ENCODE measurements around the gene ACTN1.

Gene ACTN1

GRCh38 chr14:68924186-68925158, 54.6 kb downstream of the ACTN1 start:
- H3K9me3 Mint-ChIP-seq: peaks cover 15% of the 10 kb centered on the region
- DNase-seq (ENCODE audit: low spot score): no peak
- peaks cover 30% of the 10 kb centered on the region for H3K4me1 Mint-ChIP-seq (ENCODE audit: low read depth)
- H3K4me3 Mint-ChIP-seq: no peak overlapping the region
- peaks cover 28% of the 10 kb centered on the region for H3K36me3 Mint-ChIP-seq (ENCODE audit: low read depth)
- no peak overlapping the region for H3K27ac Mint-ChIP-seq
- no peaks in the 10 kb centered on the region for H3K27me3 Mint-ChIP-seq (ENCODE audit: low read depth)

DNA sequence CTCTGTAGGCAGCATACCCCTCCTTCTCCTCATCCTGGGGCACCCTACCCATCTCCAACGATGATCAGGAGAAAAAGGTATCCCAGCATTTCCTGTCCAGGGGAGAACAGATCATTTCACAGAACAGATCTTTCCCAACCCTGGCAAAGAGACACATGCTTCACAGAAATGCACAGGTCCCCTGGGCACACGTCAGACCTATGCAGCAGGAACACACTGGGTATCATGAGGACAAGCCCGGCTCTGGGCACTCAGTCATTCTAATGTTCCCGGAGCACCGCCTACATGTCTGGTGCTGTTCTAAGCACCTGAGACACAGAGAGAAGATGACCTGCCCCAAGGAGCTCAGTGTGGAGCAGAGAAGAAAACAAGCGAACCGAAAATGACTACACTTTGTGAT, 56.2 kb downstream of the ACTN1 start:
- H3K4me3 Mint-ChIP-seq: no peak overlapping the region

DNA sequence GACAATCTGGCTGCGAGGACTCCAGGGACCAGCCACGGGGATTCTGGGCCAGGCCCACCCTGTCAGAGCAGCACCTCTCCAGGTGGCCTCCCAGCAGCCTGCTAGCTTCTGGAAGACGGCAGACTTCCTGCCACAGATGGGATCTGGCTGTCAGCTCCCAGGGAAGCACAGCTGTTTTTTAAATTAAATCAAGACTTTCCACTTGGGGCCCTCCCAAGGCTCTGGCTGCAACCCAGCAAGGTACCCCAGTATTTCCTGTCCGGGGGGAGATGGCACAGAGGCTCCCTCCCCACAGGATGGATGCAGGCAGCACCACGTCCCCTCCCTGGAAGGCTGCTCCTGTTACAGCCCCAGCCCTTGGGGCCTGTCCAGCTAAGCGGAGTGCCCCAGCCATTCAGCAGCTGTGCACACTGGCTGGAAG, 56.9 kb downstream of the ACTN1 start:
- Mint-ChIP-seq H3K9me3 (peaks cover 14% of the 10 kb centered on the region), H3K27me3 (ENCODE audit: low read depth) (no peaks in the 10 kb centered on the region), H3K36me3 (ENCODE audit: low read depth) (peaks cover 40% of the 10 kb centered on the region), H3K4me1 (ENCODE audit: low read depth) (peaks cover 15% of the 10 kb centered on the region), H3K27ac (no peak overlapping the region), H3K4me3 (no peak overlapping the region)
- DNase-seq (ENCODE audit: low spot score): no peak

More for the DNA sequence above, 56.2 kb downstream of the ACTN1 start:
- Mint-ChIP-seq H3K36me3 (ENCODE audit: low read depth) (peaks cover 35% of the 10 kb centered on the region), H3K4me1 (ENCODE audit: low read depth) (peaks cover 20% of the 10 kb centered on the region), H3K27ac (peak overlapping the region; percentile 6), H3K27me3 (ENCODE audit: low read depth) (no peaks in the 10 kb centered on the region), H3K9me3 (peaks cover 15% of the 10 kb centered on the region)
- no peak for DNase-seq (ENCODE audit: low spot score)

DNA sequence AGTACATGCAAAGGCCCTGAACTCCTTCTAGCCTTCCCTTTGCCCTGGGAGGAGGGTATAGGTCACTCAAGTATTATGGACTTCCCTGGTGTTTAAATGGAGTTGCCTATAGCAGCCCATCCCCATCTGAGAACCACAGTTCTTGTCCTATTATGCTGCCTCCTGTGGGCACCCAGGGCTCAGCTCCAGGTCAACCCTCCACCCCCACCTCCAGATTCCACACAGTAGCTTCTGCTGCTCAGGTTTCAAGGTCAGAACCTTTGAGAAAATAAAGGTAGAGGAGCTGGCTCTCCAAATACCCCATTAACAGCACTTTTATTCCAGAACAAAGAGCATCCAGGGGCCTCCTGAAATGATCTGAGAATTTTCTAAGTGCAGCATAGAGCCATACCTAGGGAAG, 57.4 kb downstream of the ACTN1 start:
- H3K27ac Mint-ChIP-seq: no peak overlapping the region
- peaks cover 8% of the 10 kb centered on the region for H3K9me3 Mint-ChIP-seq
- H3K4me1 Mint-ChIP-seq (ENCODE audit: low read depth): peaks cover 14% of the 10 kb centered on the region
- no peak for DNase-seq (ENCODE audit: low spot score)
- no peak overlapping the region for H3K4me3 Mint-ChIP-seq
- no peaks in the 10 kb centered on the region for H3K27me3 Mint-ChIP-seq (ENCODE audit: low read depth)
- H3K36me3 Mint-ChIP-seq (ENCODE audit: low read depth): peaks cover 42% of the 10 kb centered on the region

DNA sequence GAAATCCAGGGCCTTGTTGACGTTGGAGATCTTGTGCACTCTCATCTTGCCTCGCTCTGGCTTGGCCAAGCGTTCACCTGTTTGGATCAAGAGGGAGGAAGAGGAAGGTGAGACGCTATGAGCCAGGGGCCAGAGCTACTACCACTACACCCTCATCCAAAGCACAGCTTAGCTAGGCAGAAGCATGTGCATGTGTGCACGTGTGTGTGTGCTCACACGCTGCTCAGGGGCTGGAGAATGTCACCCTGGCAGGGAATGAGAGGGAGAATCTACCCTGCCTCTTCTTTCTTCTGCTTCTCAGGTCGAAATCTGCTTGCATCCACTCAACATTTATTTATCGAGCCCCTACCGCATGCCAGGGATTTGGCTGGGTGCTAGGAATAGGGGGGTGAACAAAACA, 58.1 kb downstream of the ACTN1 start:
- DNase-seq (ENCODE audit: low spot score): no peak
- Mint-ChIP-seq H3K36me3 (ENCODE audit: low read depth) (peaks cover 39% of the 10 kb centered on the region), H3K27me3 (ENCODE audit: low read depth) (no peaks in the 10 kb centered on the region), H3K4me1 (ENCODE audit: low read depth) (peaks cover 14% of the 10 kb centered on the region), H3K27ac (no peak overlapping the region), H3K4me3 (no peak overlapping the region), H3K9me3 (peaks cover 4% of the 10 kb centered on the region)

GRCh38 chr14:68919129-68919927, 59.8 kb downstream of the ACTN1 start:
- peaks cover 8% of the 10 kb centered on the region for H3K4me1 Mint-ChIP-seq (ENCODE audit: low read depth)
- peaks cover 26% of the 10 kb centered on the region for H3K36me3 Mint-ChIP-seq (ENCODE audit: low read depth)
- H3K27me3 Mint-ChIP-seq (ENCODE audit: low read depth): no peaks in the 10 kb centered on the region
- H3K9me3 Mint-ChIP-seq: no peaks in the 10 kb centered on the region
- H3K27ac Mint-ChIP-seq: no peak overlapping the region
- H3K4me3 Mint-ChIP-seq: no peak overlapping the region
- DNase-seq (ENCODE audit: low spot score): no peak

- no peak for DNase-seq (ENCODE audit: low spot score)
- H3K27ac Mint-ChIP-seq: peak overlapping the region; percentile 5
- H3K9me3 Mint-ChIP-seq: no peaks in the 10 kb centered on the region
- H3K36me3 Mint-ChIP-seq (ENCODE audit: low read depth): peaks cover 26% of the 10 kb centered on the region
- H3K27me3 Mint-ChIP-seq (ENCODE audit: low read depth): no peaks in the 10 kb centered on the region
- peaks cover 1% of the 10 kb centered on the region for H3K4me1 Mint-ChIP-seq (ENCODE audit: low read depth)
- H3K4me3 Mint-ChIP-seq: no peak overlapping the region
Measured at GRCh38 chr14:68918612-68919011, 60.5 kb downstream of the ACTN1 start.

GRCh38 chr14:68916358-68916941, 62.7 kb downstream of the ACTN1 start:
- peaks cover 5% of the 10 kb centered on the region for H3K4me1 Mint-ChIP-seq (ENCODE audit: low read depth)
- no peak overlapping the region for H3K4me3 Mint-ChIP-seq
- H3K27ac Mint-ChIP-seq: no peak overlapping the region
- H3K36me3 Mint-ChIP-seq (ENCODE audit: low read depth): peaks cover 25% of the 10 kb centered on the region
- H3K27me3 Mint-ChIP-seq (ENCODE audit: low read depth): no peaks in the 10 kb centered on the region
- DNase-seq (ENCODE audit: low spot score): no peak
- no peaks in the 10 kb centered on the region for H3K9me3 Mint-ChIP-seq

- Mint-ChIP-seq H3K4me3 (no peak overlapping the region), H3K36me3 (ENCODE audit: low read depth) (peaks cover 17% of the 10 kb centered on the region), H3K4me1 (ENCODE audit: low read depth) (peaks cover 4% of the 10 kb centered on the region), H3K27me3 (ENCODE audit: low read depth) (no peaks in the 10 kb centered on the region), H3K27ac (no peak overlapping the region), H3K9me3 (no peaks in the 10 kb centered on the region)
- DNase-seq (ENCODE audit: low spot score): no peak
Measured at GRCh38 chr14:68913516-68913915, 65.6 kb downstream of the ACTN1 start.

DNA sequence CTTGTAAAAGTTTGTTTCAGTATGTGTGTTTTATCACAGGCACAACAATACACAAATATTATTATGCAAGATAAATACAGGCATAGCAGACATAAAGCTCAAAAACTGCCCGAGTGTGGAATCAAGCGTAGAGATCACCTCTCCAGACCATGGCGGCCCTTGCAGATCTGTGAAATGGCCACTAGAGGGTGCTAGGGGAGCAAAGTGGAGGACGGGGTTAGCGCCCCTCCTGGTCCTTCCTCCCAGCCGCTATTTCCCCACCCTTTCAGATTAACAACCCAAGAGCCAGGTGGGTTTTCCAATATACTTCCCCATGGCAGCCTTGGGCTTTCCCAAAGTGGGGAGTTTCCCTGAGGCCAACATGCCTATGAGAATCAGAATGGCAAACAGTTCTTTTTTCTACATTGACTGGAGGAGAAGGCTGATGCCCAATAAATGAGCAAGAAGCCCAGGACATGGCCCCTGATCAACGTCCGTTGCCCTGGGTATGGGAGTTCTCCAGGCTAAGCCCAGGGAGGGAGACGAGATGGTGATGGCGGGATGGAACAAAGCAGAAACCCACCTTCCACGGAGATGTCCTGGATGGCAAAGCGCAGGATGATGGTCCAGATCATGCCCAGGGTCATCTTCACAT, 67.4 kb downstream of the ACTN1 start:
- no peaks in the 10 kb centered on the region for H3K27me3 Mint-ChIP-seq (ENCODE audit: low read depth)
- H3K4me1 Mint-ChIP-seq (ENCODE audit: low read depth): peaks cover 4% of the 10 kb centered on the region
- DNase-seq (ENCODE audit: low spot score): peak; percentile 57
- peaks cover 8% of the 10 kb centered on the region for H3K36me3 Mint-ChIP-seq (ENCODE audit: low read depth)
- no peaks in the 10 kb centered on the region for H3K9me3 Mint-ChIP-seq
- H3K4me3 Mint-ChIP-seq: no peak overlapping the region
- H3K27ac Mint-ChIP-seq: no peak overlapping the region

- H3K27ac Mint-ChIP-seq: no peak overlapping the region
- no peak overlapping the region for H3K4me3 Mint-ChIP-seq
- DNase-seq (ENCODE audit: low spot score): peak; percentile 17
- no peaks in the 10 kb centered on the region for H3K9me3 Mint-ChIP-seq
- peaks cover 4% of the 10 kb centered on the region for H3K4me1 Mint-ChIP-seq (ENCODE audit: low read depth)
- no peaks in the 10 kb centered on the region for H3K27me3 Mint-ChIP-seq (ENCODE audit: low read depth)
- H3K36me3 Mint-ChIP-seq (ENCODE audit: low read depth): peaks cover 8% of the 10 kb centered on the region
Measured at GRCh38 chr14:68910540-68910939, 68.6 kb downstream of the ACTN1 start.

DNA sequence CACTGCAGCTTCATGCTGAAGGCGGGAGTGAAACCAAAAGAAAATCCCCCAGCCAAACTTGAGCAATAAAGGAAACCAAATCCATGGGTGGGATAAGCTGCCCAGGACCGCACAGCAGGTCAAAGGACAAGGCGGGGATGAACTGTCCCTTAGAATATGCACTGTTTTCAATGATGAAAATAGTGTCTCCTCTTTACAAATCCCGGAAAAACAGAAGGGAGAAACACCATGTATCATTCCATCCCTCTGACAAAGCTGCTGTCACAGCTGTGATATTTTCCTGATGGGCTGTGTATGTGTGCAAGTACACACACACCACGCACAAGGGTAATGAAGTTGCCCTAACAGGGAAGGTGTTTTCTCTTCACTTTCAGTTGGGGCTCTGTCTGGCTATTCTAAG, 70.3 kb downstream of the ACTN1 start:
- H3K27ac Mint-ChIP-seq: no peak overlapping the region
- peaks cover 9% of the 10 kb centered on the region for H3K36me3 Mint-ChIP-seq (ENCODE audit: low read depth)
- H3K9me3 Mint-ChIP-seq: no peaks in the 10 kb centered on the region
- no peaks in the 10 kb centered on the region for H3K27me3 Mint-ChIP-seq (ENCODE audit: low read depth)
- peaks cover 4% of the 10 kb centered on the region for H3K4me1 Mint-ChIP-seq (ENCODE audit: low read depth)
- DNase-seq (ENCODE audit: low spot score): no peak
- no peak overlapping the region for H3K4me3 Mint-ChIP-seq

DNA sequence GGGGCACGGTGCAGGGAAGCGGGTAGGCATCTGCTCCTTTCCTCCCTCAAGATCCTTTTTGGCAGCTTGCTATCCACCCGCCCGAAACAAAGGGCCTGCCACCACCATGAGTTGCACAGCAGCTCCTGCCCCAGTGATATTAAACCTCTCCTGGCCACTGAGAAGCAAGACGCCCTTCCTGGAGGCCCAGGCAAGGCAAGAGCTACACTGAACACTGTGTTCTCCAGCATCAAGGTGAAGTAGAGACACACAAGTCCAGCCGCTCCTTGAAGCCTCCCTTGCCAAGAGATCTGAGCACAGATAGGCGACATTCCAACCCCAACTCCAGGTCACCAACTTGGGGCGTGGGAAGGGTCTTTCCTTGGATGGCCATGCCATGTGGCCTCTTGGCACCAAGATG, 70.9 kb downstream of the ACTN1 start:
- Mint-ChIP-seq H3K27ac (no peak overlapping the region), H3K36me3 (ENCODE audit: low read depth) (peaks cover 9% of the 10 kb centered on the region), H3K9me3 (no peaks in the 10 kb centered on the region), H3K4me1 (ENCODE audit: low read depth) (peaks cover 4% of the 10 kb centered on the region), H3K27me3 (ENCODE audit: low read depth) (no peaks in the 10 kb centered on the region), H3K4me3 (no peak overlapping the region)
- no peak for DNase-seq (ENCODE audit: low spot score)

All from T-helper 2 cell treated with Interferon-gamma antibody and Interleukin-4, amounts not matched to agents 5 μg/mL and 100 μg/mL, for 36 hours (primary cell).